KBM-7 (cell line): ENCODE measurements around the gene TP53BP1.

Experiments
- DNase-seq: peaks from one replicate; pipeline ENCODE4 v3.0.0-alpha.2; 2015
- in situ Hi-C: fragments of 300-500 bp; cut with MboI; formaldehyde crosslinking; loops from 2 replicates; pipeline ENCODE4 v1.14.3; 2020; ENCODE audit warnings: low sequenced_read_pairs, low pct_unique_long_range_greater_than_20kb, mixed read lengths

TP53BP1 gene

DNA sequence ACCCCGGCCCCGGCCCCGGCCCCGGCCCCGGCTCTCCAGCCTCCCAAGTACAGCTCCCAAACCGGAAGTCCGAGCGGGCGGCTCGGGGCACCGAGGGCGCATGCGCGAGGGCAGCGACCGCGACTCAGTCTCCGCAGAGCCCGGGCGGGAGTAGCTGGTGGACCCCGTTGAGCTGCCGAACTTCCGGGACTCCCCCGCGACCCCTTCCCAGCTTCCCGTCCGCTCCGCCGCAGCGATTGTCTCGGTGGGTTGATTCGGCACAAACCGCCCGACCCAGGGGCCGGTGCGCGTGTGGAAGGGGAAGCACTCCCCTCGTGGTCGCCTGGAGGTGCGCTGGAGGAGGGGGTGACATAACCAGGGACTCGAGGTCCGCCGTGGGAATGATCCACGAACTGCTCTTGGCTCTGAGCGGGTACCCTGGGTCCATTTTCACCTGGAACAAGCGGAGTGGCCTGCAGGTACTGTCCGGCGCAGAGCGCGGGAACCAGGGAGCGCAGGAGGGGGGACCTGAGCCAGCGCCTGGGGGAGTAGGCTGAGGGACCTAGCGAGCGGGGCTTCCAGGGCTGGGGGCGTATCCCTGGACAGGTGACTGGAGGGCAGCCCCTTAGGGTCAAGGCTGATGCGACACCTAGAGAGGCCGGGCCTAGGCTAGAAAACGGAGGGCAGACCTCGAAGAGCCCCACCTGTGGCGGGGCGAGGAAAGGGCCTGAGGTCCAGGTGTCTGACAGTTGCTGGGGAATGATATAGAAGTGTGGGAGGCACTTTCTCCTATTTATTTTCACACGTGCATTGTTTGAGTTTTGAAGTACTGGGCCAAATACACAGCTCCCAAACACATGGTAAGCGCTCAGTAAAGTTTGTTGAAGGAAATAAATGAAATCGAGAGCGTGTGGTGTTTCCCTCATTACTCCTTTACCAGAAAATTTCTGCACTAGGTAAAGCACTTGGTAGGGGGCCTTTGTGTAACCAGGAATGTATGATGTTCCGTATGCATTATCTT is 121.7 kb downstream of the TP53BP1 start, which contains the start of the genes TUBGCP4 and ZSCAN29:
TSS of gene TUBGCP4 (plus strand) at position 127 of the 1,000 bp plus-strand sequence. CDS start at position 381, 254 bp downstream.
TSS of gene ZSCAN29 (minus strand) at position 69 of the 1,000 bp plus-strand sequence. CDS start 1,130 bp downstream, outside the sequence.
- peak; percentile 88 for DNase-seq
- in situ Hi-C loops = no loop called here

DNA sequence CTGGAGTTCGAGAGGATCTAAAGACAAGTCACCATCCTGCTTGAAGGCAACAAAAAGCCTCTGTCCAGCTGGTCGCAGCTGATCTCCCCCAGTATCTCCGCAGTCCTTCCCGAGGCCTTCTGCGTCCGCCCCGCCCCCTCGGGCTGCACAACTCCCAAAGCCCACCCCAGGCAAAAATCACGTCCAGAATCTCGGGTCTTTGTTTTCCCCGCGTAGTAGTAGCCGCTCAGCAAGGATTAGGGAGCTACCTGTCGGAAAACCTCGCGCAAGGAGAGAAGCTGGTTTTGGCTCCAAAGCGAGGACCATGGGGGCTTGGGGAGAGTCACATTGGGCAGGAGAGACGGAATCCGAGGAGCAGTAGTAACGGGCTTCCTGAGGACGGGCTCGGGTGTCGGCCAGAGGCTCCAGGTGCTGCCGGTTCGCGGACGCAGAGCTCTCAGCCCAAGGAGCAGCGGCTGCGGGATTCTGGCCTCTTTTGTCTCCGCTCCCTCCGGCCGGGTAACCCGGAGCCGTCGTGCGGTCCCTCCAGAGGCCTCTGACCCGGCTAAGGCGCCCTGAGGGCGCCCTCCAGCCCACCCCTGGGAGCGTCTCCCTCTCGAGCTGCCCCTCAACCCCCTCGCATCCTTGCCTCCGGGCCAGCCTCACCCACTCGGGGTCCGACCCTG is 122.5 kb downstream of the TP53BP1 start:
- peak; percentile 44 for DNase-seq
- in situ Hi-C loops = no loop called here

DNA sequence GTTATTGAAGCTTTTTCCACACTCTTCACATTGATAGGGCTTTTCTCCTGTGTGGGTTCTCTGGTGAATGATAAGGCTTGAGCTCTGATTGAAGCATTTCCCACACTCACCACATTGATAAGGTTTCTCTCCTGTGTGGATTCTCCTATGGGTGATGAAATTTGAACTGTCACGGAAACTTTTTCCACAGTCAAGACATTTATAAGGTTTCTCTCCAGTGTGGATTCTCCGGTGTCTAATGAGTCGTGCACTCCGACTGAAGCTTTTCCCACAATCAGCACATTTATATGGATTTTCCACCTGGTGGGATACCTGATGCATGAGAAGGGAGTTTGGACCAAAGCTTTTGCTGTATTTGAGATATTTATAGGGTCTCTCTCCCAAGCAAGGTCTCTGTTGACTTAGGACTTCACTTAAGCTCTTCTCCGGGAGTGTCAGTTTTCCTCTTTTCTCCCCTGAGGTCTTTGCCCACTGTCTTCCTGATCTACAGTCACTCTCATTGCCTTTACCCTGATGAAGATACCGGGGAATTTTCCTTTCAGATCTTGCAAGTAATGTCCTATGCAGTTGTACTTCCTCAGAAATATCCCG is 131.5 kb downstream of the TP53BP1 start:
- in situ Hi-C loops = no loop called here
- DNase-seq = no peak

DNA sequence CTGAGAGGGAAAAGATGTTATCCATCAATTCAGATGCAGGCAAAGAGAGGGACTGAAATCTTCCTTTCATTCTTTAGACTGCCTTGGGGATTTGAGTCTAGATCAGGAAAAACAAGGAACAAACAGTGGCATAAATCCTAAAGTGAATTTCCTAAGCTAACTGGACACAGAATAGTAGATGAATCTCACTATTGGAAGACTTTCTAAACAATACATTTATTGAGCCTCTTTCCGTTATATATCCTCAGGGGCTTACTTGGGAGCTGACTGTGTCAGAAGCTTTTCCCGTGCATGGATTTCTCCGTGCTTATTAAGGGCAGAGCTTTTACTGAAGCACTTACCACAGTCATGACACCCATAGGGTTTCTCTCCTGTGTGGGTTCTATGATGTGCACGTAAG is 132.1 kb downstream of the TP53BP1 start:
- no peak for DNase-seq
- in situ Hi-C loops = no loop called here
